Measurements from ENCODE around the gene PHYKPL. TPM values are rescaled to one million over a fixed set of nuclear protein-coding genes. Genes with fewer than 3 reads are reported as not detected.
"Not testable (repeated sequence)": the region's sequence is repeated elsewhere in the genome, so short reads cannot be mapped to it uniquely, and the experiment has no call there.

The PHYKPL gene
- total RNA-seq, 1 donor from 2014 or later = 132 TPM

DNA sequence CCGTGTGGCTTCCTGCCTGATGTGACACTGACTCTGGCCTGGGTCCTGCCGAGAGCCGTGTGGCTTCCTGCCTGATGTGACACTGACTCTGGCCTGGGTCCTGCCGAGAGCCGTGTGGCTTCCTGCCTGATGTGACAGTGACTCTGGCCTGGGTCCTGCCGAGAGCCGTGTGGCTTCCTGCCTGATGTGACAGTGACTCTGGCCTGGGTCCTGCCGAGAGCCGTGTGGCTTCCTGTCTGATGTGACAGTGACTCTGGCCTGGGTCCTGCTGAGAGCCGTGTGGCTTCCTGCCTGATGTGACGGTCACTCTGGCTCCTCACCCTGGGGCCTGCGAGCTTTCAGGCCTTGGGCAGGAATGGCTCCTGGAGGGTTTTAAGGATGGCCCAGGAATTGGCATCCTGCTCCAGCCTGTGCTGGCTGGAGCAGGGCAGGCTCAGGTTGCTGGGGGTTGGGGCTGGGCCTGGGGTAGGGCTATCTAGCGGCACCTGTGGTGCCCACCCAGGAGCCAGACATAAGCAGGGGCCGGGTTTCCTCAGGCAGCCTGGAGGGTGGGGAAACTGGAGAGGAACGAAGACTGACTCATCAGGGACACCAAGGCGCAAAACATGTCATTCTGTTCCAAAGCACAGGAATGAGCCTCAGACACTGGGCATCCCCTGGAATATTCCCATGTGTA is 7.2 kb upstream of the PHYKPL start:
- DNase-seq (ENCODE audit: low spot score) = not testable (repeated sequence)

- no peak for DNase-seq (ENCODE audit: low spot score)
Measured at GRCh38 chr5:178238711-178239592, 6.3 kb upstream of the PHYKPL start.

GRCh38 chr5:178238313-178238635 is 5.7 kb upstream of the PHYKPL start:
- DNase-seq (ENCODE audit: low spot score) = no peak

DNA sequence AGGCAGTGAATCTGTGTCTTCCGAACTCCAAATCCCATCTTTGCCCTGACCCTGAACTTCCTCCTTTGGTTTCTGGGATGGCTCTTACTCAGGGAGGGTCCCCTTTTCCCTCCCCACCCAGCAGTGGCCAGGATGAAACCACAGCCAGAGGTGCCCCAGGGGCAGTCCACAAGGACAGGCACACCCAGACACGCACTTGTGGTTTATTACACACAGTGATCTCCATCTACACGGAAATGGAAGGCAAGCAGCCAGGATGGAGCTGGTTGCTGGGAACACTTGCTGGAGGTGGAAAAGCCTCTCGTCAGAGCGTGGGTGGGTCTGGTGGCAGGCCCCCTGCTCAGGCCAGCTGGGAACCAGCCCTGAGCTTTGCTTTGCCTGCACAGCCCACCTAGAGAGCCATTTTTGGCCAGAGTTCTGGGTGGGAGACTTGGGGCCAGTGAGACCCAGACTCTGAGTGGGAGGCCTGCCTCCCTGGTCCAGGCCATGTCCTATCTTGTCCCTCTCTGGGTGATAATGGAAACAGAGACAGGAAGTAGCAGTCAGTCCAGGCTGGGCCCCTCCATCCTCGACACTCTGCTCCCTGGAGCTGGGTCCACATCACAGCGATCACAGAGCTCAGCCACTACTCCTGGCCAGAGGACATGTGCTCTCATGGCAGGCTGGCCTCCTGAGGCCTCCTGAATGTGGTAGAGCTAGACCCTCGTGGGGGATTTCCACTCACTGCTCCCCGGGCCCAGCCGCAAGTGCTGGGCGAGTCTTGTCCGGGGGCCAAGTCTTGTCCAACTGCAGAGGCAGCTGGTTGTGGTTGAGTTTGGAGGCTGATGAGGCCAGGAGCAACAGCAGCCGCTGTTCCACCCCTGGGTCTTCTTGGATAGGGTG is 5.1 kb upstream of the PHYKPL start:
- no peak for DNase-seq (ENCODE audit: low spot score)

DNA sequence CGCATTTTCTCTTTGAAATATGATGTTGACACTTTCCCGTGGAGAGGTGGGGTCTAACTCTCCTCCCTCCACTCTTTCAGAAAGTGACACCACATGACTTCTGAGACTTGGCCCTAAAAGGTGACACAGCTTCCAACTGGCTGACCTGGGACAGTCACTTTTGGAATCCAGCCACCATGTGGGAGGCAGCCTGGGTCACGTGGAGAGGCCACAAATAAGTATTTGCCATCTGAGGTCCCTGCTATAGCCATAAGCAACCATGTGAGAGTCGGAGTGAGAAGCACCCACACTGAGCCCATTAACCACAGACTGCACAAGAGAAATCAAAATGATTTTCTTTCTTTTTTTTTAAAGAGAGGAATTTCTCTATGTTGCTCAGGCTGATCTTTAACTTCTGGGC is 4.1 kb upstream of the PHYKPL start:
- DNase-seq (ENCODE audit: low spot score) = no peak

DNA sequence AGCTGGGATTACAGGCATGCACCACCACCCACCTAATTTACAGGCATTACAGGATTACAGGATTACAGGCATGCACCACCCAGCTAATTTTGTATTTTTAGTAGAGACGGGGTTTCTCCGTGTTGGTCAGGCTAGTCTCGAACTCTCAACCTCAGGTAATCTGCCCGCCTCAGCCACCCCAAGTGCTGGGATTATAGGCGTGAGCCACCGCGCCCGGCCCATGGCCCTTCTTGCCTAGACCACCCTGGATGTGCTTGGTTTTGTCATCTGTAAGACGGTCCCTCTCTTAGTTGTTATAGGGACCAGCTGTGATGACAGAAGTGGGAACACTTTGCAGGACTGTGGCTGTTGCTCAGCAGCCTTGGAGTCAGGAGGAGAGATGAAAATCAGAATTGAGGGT is 3.5 kb upstream of the PHYKPL start:
- DNase-seq (ENCODE audit: low spot score) = no peak

DNA sequence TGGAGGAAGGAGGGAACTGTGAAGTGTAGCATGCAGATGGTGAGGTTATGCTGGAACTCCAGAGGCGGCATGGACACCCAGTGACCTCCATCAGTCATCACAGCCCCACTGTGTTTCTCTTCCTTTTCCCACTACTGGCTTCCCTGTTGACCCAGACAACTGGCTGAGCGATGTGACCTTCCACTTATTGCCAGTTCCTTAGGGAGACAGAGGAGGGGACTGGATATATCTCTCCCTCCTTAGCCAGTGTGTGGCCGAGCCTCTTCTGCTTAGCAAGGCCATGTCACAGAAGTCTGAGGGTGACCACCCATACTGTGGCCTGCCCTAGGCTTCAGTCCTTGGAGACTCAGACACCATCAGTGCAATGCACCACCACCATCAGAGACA is 3.0 kb upstream of the PHYKPL start:
- DNase-seq (ENCODE audit: low spot score) = no peak

- DNase-seq (ENCODE audit: low spot score) = peak; percentile 69
Measured at GRCh38 chr5:178234750-178235587, 2.4 kb upstream of the PHYKPL start.

DNA sequence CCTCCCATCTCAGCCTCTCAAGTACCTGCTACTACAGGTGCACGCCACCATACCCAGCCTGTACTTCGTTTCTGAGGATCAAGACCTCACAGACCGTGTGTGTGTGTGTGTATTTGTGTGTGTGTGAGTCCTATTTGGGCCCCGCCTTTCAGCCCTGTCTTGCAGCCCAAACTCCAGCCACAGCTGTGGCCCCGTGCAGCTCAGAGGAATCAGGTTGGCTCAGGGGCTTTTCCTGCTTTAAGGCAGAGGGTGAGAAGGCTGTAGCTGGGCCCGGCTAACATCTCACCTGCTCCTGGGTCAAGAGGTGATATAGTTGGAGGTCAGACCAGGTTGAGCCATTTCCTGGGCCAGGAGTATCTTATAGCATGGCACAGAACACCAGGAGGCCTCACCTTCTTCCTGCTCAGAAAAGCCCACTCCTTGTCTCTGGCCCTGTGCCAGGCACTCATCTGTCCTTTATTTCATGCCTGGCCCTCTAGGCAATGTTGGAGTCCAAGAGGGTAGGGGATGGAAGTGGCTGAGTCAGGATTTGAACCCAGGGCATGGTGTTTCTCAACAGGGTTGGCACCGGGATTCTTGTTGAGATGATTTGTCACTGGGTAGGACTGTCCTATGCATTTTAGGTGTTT is 1.6 kb upstream of the PHYKPL start:
- DNase-seq (ENCODE audit: low spot score) = no peak

DNA sequence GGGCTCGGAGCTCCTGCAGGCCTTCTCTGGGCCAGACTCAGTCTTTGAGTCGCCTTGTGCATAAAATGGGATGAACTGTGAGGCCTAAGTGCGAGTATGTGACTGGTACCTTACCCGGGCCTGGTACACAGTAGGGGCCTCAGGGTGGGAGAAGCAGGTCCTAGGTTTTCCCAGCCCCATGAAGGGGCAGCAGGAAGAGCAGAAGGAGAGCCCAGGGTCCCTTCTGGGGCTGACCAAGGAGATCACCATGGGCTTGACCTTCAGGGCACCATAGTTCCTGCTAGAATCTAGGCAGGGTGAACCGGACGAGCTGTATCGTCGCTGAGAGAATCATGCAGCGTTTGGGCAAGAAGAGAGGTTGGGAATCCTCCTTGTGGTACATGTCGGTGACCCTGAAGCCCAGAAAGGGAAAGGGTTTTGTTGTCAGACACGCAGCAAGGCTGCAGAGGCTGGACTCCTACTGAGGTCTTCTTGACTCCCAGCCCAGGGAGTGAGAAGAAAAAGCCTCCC is 373 bp upstream of the PHYKPL start:
- no peak for DNase-seq (ENCODE audit: low spot score)

DNA sequence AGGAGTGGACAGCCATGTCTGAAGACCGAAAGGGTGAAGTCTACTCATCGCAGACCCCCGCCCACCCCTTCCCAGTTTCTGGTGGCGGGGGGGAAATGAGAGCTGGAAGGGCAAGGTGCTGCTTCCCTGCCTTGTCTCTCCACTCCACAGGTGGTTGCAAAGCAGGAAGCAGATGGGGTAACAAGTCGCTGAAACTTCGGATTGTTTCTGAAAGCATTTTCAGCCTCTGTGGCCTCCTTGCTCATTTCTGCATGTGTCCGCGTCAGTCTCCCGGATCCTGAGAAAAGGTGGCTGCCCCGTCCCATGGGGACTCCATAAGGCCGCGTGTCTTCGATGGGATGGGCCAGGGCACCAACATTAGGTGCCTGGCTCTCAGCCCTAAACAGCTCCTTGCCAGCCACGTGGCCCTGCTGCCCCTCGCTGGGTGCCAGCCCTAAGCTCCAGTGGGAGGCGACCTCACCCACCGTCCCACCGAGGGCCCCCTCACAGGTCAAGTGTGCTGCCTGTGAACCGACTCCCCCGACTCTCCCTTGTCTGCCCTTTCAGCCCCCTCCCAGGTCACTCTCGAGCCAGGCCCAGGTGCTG is 971 bp downstream of the PHYKPL start:
- no peak for DNase-seq (ENCODE audit: low spot score)

- DNase-seq (ENCODE audit: low spot score) = no peak
Measured at GRCh38 chr5:178230879-178231538, 1.6 kb downstream of the PHYKPL start.

DNA sequence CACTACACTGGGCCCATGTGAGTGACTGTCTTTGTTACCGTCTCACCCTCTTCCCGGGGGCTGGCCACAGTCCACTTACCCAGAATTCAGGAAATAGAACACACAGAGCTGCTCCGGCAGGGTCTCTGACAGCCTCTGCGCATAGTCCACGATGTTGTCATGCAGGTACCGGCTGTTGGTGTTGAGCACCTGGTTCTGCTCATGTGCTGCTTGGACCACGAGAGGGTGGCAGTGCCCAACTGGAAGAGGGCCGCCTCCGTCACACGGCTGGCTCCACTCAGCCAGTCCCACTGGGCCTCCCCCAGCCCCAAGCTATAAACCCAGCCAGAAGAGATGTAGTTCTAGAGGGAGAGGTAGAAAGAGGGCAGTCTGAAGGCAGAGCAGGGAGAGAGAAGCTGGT is 2.7 kb downstream of the PHYKPL start:
- no peak for DNase-seq (ENCODE audit: low spot score)

DNA sequence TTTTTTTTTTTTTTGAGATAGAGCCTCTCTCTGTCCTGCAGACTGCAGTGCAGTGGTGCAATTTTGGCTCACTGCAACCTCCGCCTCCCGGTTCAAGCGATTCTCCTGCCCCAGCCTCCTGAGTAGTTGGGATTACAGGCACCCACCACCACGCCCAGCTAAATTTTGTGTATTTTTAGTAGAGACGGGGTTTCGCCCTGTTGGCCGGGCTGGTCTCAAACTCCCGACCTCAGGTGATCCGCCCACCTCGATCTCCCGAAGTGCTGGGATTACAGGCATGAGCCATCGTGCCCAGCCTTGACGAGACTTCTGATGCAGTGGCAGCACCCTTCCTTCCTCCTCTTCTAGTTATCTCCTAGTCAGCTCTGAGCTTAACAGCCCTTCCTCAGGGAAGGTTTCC is 3.5 kb downstream of the PHYKPL start:
- not testable (repeated sequence) for DNase-seq (ENCODE audit: low spot score)

- no peak for DNase-seq (ENCODE audit: low spot score)
Measured at GRCh38 chr5:178228609-178229008, 4.0 kb downstream of the PHYKPL start.

DNA sequence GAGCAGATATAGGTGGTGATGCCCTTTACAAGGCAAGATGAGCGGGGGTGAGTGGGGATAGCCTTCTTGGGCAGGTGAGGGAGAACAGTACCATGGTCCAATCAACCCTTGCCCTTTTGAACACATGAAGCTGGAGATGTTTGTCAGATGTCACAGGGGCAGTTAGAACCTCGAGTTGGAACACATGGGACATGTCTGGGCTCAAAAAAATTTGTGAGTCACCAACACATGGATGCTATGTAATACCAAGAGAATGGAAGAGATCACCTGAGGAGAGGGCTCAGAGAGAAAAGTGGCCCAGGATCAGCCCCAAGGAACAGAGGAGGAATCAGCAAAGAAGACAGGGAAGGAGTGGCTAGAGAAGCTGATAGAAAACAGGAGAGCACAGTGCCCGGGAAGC is 4.7 kb downstream of the PHYKPL start:
- no peak for DNase-seq (ENCODE audit: low spot score)

DNA sequence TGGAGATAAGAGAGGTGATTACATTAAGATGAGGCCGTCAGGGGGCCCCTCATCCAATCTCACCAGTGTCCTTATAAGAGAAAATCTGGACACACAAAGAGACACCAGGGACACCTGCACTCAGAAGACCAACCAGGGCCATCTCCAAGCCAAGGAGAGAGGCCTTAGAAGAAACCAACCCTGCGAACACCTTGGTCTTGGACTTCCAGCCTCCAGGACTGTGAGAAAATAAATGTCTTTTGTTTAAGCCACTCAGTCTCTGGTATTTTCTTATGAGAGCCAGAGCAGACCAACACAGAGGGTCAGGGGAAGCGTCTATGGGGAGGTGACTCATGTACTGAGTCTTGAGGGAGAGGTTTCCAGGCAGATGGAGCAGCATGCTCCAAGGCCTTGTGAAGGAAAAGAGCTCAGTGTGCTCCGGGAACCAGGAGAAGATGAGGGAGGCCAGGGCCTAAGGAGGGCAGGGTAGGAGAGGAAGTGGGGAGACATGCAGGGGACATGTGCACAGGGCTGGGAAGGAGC is 5.4 kb downstream of the PHYKPL start:
- no peak for DNase-seq (ENCODE audit: low spot score)

DNA sequence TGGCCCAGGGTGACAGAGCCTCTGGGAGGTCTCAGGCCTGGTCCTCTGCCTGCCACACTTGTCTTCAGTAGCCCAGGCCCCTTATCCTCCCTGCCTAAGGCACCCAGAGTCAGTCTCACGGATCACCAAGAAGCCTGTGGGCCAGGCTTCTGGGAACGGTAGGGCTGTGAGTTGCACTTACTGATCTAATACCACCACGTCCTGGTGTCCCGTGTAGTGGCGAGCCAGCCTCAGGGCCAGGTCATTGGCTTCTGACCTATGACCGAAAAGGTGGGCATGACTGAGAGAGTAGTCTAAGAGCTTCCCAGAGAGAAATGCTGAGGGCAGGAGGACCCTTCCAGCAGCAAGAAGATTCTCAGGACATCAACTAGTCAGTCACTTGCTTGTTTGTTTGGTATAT is 7.4 kb downstream of the PHYKPL start:
- no peak for DNase-seq (ENCODE audit: low spot score)

GRCh38 chr5:178224403-178224802 is 8.2 kb downstream of the PHYKPL start:
- no peak for DNase-seq (ENCODE audit: low spot score)

Data from ureter (tissue), 1 donor.